Measurements from ENCODE around the gene DNTTIP2.
"Not testable (repeated sequence)": the region's sequence is repeated elsewhere in the genome, so short reads cannot be mapped to it uniquely, and the experiment has no call there.

DNTTIP2 gene

DNA sequence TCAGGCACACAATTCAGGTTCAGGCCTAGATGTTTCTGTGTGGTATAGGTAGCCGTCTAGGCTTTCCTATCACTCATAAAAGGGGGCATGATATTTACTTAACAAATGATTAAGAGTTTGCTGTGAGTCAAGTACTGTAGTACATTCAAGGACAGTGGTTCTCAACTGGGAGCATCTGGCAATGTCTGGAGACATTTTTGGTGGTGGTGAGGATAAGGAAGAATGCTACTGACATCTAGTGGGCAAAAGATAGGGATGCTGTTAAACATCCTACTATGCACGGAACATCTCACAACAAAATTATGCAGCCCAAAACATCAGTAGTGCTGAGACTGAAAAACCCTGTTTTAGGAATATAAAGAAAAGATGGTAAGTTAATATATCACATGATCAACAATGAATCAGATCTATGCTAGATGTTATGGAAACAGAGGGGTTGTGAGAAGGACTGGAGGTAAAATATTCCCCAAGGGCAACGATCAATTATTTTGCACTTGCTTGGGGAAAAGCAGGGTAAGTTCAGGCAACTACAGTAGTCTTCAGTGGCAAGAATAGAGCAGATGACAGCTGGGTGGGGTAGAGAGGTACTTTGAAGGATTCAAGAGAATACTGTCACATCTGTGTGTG is 4.9 kb downstream of the DNTTIP2 start:
- peak; percentile 48 for DNase-seq (ENCODE audit: low read depth)
- TF ChIP-seq POLR2A (IDR thresholded peaks at IDR 0.05; ENCODE audit: extremely low read depth, insufficient read length) (no peak), MYC (IDR thresholded peaks at IDR 0.05; ENCODE audit: low read depth, low read length) (no peak)
- TF ChIP-seq, protein P1, sequence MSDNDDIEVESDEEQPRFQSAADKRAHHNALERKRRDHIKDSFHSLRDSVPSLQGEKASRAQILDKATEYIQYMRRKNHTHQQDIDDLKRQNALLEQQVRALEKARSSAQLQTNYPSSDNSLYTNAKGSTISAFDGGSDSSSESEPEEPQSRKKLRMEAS (IDR thresholded peaks at IDR 0.05; ENCODE audit: low read depth, low read length) = no peak
- TF ChIP-seq, protein P2, sequence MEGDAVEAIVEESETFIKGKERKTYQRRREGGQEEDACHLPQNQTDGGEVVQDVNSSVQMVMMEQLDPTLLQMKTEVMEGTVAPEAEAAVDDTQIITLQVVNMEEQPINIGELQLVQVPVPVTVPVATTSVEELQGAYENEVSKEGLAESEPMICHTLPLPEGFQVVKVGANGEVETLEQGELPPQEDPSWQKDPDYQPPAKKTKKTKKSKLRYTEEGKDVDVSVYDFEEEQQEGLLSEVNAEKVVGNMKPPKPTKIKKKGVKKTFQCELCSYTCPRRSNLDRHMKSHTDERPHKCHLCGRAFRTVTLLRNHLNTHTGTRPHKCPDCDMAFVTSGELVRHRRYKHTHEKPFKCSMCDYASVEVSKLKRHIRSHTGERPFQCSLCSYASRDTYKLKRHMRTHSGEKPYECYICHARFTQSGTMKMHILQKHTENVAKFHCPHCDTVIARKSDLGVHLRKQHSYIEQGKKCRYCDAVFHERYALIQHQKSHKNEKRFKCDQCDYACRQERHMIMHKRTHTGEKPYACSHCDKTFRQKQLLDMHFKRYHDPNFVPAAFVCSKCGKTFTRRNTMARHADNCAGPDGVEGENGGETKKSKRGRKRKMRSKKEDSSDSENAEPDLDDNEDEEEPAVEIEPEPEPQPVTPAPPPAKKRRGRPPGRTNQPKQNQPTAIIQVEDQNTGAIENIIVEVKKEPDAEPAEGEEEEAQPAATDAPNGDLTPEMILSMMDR (IDR thresholded peaks at IDR 0.05; ENCODE audit: low read depth, low read length) = peak; percentile 54

DNA sequence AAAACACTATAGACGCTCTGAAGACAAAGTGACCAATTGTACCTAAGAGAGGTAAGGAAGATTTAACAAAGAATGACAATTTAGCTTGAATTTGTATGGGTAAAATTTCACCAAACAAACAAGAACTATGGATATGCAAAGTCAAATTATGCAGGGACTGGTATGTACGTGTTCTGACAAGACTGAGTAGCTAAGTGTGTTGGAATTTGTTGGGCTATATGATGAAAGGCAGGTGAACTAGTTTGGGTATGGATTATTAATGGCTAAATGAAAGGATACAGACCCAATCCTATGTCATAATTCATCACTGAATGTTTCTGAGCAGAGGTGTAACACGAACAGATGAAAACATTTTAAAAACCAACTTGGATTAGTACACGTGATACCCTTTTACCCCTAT is 7.6 kb downstream of the DNTTIP2 start:
- no peak for DNase-seq (ENCODE audit: low read depth)
- no peak overlapping the region for H3K4me3 ChIP-seq (ENCODE audit: low read depth, low read length)
- TF ChIP-seq, protein P1 (IDR thresholded peaks at IDR 0.05; ENCODE audit: low read depth, low read length) = no peak
- TF ChIP-seq, protein P2 (IDR thresholded peaks at IDR 0.05; ENCODE audit: low read depth, low read length) = no peak
- TF ChIP-seq POLR2A (IDR thresholded peaks at IDR 0.05; ENCODE audit: extremely low read depth, insufficient read length) (no peak), MYC (IDR thresholded peaks at IDR 0.05; ENCODE audit: low read depth, low read length) (no peak)

More for the DNA sequence above, 4.9 kb downstream of the DNTTIP2 start:
- H3K4me3 ChIP-seq (ENCODE audit: low read depth, low read length) = no peak overlapping the region

DNA sequence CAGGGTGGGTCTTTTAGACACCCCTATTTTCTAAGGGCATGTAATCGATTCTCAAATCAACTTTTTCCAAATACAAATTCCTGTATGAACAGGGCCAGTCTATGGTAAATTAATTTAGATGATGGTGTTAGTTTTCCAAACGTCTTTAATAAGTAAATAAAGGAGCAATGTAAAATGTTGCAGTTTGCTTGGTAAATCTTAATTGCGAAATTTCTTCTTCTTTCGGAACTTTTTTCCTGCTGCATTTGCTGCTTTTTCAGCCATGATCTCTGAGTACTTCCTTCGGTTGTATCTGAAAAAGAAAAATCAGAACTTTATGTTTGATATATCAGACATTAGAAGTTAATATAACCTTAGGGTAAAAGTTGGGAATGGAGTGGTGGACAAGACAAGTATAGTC is 9.4 kb downstream of the DNTTIP2 start:
- no peak overlapping the region for H3K4me3 ChIP-seq (ENCODE audit: low read depth, low read length)
- no peak for TF ChIP-seq POLR2A (IDR thresholded peaks at IDR 0.05; ENCODE audit: extremely low read depth, insufficient read length)
- TF ChIP-seq, protein P2 (IDR thresholded peaks at IDR 0.05; ENCODE audit: low read depth, low read length) = no peak
- no peak for DNase-seq (ENCODE audit: low read depth)

DNA sequence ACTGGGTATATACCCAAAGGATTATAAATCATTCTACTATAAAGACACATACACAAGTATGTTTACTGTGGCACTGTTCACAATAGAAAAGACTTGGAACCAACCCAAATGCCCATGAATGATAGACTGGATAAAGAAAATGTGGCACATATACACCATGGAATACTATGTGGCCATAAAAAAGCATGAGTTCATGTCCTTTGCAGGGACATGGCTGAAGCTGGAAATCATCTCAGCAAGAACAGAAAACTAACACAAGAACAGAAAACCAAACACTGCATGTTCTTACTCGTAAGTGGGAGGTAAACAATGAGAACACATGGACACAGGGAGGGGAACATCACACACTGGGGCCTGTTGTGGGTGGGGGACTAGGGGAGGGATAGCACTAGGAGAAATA is 10.5 kb downstream of the DNTTIP2 start:
- not testable (repeated sequence) for DNase-seq (ENCODE audit: low read depth); H3K4me3 ChIP-seq (ENCODE audit: low read depth, low read length)

DNA sequence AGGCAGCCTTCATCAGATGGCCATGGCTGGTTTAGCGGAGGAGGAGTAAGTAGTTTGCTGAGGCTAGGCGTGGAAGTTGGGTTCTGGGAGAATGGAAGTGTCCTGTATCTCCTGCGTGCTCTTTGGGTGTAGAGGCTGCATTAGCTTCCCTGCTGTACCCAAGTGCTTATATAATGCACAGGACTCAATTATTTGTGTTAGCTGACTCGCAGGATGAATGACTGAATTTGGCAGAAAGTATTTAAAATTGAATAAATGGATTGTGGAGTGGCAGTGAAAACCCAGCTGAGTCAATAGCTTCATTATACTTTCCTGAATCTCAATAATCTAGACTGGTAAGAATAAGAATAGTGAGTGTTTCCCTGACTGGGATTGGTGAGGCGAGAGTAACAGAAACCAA is 13.8 kb downstream of the DNTTIP2 start:
- no peak for DNase-seq (ENCODE audit: low read depth)
- TF ChIP-seq POLR2A (IDR thresholded peaks at IDR 0.05; ENCODE audit: extremely low read depth, insufficient read length) (no peak), MYC (IDR thresholded peaks at IDR 0.05; ENCODE audit: low read depth, low read length) (no peak)
- TF ChIP-seq, protein P2 (IDR thresholded peaks at IDR 0.05; ENCODE audit: low read depth, low read length) = no peak
- TF ChIP-seq, protein P1 (IDR thresholded peaks at IDR 0.05; ENCODE audit: low read depth, low read length) = no peak
- no peak overlapping the region for H3K4me3 ChIP-seq (ENCODE audit: low read depth, low read length)

DNA sequence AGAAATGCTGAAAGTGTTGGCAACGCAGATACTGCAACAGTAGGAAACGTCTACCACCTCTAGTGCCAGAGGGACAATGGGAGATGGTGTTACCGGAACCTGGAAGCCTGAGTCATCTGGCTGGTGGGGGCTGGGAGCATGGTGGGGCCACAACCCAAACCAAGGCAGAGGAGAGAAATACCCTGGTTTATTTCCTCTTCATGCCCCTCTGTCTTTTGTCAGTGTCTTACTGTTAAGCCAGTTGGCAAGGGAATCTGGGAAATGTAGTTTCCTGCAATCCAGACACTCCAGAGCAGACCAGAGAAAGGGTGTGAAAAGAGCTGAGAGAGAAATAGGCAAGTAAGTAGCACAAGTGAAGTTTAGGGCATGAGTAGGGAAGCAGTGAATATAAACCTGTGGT is 14.8 kb downstream of the DNTTIP2 start:
- TF ChIP-seq, protein P1 (IDR thresholded peaks at IDR 0.05; ENCODE audit: low read depth, low read length) = no peak
- TF ChIP-seq MYC (IDR thresholded peaks at IDR 0.05; ENCODE audit: low read depth, low read length) = no peak
- no peak for TF ChIP-seq POLR2A (IDR thresholded peaks at IDR 0.05; ENCODE audit: extremely low read depth, insufficient read length)
- TF ChIP-seq, protein P2 (IDR thresholded peaks at IDR 0.05; ENCODE audit: low read depth, low read length) = no peak

DNA sequence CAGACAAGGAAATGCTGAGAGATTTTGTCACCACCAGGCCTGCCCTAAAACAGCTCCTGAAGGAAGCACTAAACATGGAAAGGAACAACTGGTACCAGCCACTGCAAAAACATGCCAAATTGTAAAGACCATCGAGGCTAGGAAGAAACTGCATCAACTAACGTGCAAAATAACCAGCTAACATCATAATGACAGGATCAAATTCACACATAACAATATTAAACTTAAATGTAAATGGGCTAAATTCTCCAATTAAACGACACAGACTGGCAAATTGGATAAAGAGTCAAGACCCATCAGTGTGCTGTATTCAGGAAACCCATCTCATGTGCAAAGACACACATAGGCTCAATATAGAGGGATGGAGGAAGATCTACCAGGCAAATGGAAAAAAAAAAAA is 21.4 kb downstream of the DNTTIP2 start:
- not testable (repeated sequence) for H3K4me3 ChIP-seq (ENCODE audit: low read depth, low read length); DNase-seq (ENCODE audit: low read depth)

More for the DNA sequence above, 14.8 kb downstream of the DNTTIP2 start:
- no peak for DNase-seq (ENCODE audit: low read depth)
- H3K4me3 ChIP-seq (ENCODE audit: low read depth, low read length) = no peak overlapping the region

DNA sequence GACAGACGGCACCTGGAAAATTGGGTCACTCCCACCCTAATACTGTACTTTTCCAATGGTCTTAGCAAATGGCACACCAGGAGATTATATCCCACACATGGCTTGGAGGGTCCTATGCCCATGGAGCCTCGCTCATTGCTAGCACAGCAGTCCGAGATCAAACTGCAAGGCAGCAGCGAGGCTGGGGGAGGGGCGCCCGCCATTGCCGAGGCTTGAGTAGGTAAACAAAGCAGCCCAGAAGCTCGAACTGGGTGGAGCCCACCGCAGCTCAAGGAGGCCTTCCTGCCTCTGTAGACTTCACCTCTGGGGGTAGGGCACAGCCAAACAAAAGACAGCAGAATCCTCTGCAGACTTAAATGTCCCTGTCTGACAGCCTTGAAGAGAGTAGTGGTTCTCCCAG is 23.0 kb downstream of the DNTTIP2 start:
- DNase-seq (ENCODE audit: low read depth); H3K4me3 ChIP-seq (ENCODE audit: low read depth, low read length): not testable (repeated sequence)

All from NB4 (cell line).